ENCODE data around the gene RHBDD2.

The RHBDD2 gene

DNA sequence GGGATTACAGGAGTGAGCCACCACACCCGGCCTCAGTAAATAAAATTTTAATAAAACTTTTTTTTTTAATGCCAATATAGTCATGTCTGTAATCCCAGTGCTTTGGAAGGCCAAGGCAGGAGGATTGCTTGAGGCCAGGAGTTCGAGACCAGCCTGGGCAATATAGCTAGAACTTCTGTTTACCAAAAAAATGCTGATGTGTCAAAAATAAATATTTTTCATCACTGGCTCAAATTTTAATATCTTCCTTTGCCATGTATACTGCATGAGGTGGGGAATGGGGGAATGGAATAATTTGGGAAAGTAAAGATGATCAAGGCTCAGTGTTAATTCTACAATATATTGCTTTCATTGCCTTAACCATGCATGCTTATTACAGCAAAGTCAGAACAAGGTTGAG is 10.7 kb upstream of the RHBDD2 start:
- H3K27ac ChIP-seq (ENCODE audit: low read depth, low read length, poor library complexity, severe bottlenecking), result no peak overlapping the region
- no peaks in the 10 kb centered on the region for H3K79me2 ChIP-seq (ENCODE audit: insufficient read depth, low read length)
- no peaks in the 10 kb centered on the region for H3K4me1 ChIP-seq (ENCODE audit: insufficient read depth, low read length, severe bottlenecking)
- H3K4me2 ChIP-seq (ENCODE audit: low read length), result no peak overlapping the region
- H3K36me3 ChIP-seq (ENCODE audit: insufficient read depth, low read length), result no peaks in the 10 kb centered on the region
- no peaks in the 10 kb centered on the region for H3K9me3 ChIP-seq (ENCODE audit: low read length)
- H2AFZ ChIP-seq (ENCODE audit: low read length), result no peak overlapping the region
- H3F3A ChIP-seq (ENCODE audit: insufficient read depth, low read length), result no peaks in the 10 kb centered on the region
- H3K4me3 ChIP-seq (ENCODE audit: low read depth, low read length, poor library complexity, severe bottlenecking), result no peak overlapping the region
- H4K20me1 ChIP-seq (ENCODE audit: insufficient read depth, low read length), result no peaks in the 10 kb centered on the region
- no peaks in the 10 kb centered on the region for H3K27me3 ChIP-seq (ENCODE audit: insufficient read depth, low read length)
- H3K9me2 ChIP-seq (ENCODE audit: low read depth, low read length), result no peaks in the 10 kb centered on the region
- H3K9ac ChIP-seq (ENCODE audit: low read length), result no peak overlapping the region
- TF ChIP-seq, protein P1, sequence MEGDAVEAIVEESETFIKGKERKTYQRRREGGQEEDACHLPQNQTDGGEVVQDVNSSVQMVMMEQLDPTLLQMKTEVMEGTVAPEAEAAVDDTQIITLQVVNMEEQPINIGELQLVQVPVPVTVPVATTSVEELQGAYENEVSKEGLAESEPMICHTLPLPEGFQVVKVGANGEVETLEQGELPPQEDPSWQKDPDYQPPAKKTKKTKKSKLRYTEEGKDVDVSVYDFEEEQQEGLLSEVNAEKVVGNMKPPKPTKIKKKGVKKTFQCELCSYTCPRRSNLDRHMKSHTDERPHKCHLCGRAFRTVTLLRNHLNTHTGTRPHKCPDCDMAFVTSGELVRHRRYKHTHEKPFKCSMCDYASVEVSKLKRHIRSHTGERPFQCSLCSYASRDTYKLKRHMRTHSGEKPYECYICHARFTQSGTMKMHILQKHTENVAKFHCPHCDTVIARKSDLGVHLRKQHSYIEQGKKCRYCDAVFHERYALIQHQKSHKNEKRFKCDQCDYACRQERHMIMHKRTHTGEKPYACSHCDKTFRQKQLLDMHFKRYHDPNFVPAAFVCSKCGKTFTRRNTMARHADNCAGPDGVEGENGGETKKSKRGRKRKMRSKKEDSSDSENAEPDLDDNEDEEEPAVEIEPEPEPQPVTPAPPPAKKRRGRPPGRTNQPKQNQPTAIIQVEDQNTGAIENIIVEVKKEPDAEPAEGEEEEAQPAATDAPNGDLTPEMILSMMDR (IDR thresholded peaks at IDR 0.05; ENCODE audit: low read length), result no peak
- TF ChIP-seq EZH2 (IDR thresholded peaks at IDR 0.05; ENCODE audit: borderline replicate concordance, low read length), result no peak

- Histone ChIP-seq H3K4me1 (ENCODE audit: insufficient read depth, low read length, severe bottlenecking) (no peaks in the 10 kb centered on the region), H3K4me3 (ENCODE audit: low read depth, low read length, poor library complexity, severe bottlenecking) (no peak overlapping the region), H3K9ac (ENCODE audit: low read length) (no peak overlapping the region), H2AFZ (ENCODE audit: low read length) (no peak overlapping the region), H3K79me2 (ENCODE audit: insufficient read depth, low read length) (no peaks in the 10 kb centered on the region), H3F3A (ENCODE audit: insufficient read depth, low read length) (no peaks in the 10 kb centered on the region), H3K9me3 (ENCODE audit: low read length) (no peaks in the 10 kb centered on the region), H4K20me1 (ENCODE audit: insufficient read depth, low read length) (no peaks in the 10 kb centered on the region), H3K9me2 (ENCODE audit: low read depth, low read length) (no peaks in the 10 kb centered on the region), H3K36me3 (ENCODE audit: insufficient read depth, low read length) (no peaks in the 10 kb centered on the region), H3K27ac (ENCODE audit: low read depth, low read length, poor library complexity, severe bottlenecking) (no peak overlapping the region), H3K4me2 (ENCODE audit: low read length) (no peak overlapping the region), H3K27me3 (ENCODE audit: insufficient read depth, low read length) (no peaks in the 10 kb centered on the region)
- no peak for TF ChIP-seq EZH2 (IDR thresholded peaks at IDR 0.05; ENCODE audit: borderline replicate concordance, low read length)
- TF ChIP-seq, protein P1 (IDR thresholded peaks at IDR 0.05; ENCODE audit: low read length), result no peak
Observed at GRCh38 chr7:75869776-75870379, 9.0 kb upstream of the RHBDD2 start.

- no peak overlapping the region for H3K4me2 ChIP-seq (ENCODE audit: low read length)
- no peak overlapping the region for H3K9ac ChIP-seq (ENCODE audit: low read length)
- no peaks in the 10 kb centered on the region for H3K9me2 ChIP-seq (ENCODE audit: low read depth, low read length)
- no peaks in the 10 kb centered on the region for H3K9me3 ChIP-seq (ENCODE audit: low read length)
- no peaks in the 10 kb centered on the region for H3F3A ChIP-seq (ENCODE audit: insufficient read depth, low read length)
- H3K27me3 ChIP-seq (ENCODE audit: insufficient read depth, low read length), result no peaks in the 10 kb centered on the region
- H3K27ac ChIP-seq (ENCODE audit: low read depth, low read length, poor library complexity, severe bottlenecking), result no peak overlapping the region
- no peak overlapping the region for H2AFZ ChIP-seq (ENCODE audit: low read length)
- H3K4me1 ChIP-seq (ENCODE audit: insufficient read depth, low read length, severe bottlenecking), result no peaks in the 10 kb centered on the region
- no peaks in the 10 kb centered on the region for H3K79me2 ChIP-seq (ENCODE audit: insufficient read depth, low read length)
- TF ChIP-seq, protein P1 (IDR thresholded peaks at IDR 0.05; ENCODE audit: low read length), result no peak
- no peak for TF ChIP-seq EZH2 (IDR thresholded peaks at IDR 0.05; ENCODE audit: borderline replicate concordance, low read length)
- no peak overlapping the region for H3K4me3 ChIP-seq (ENCODE audit: low read depth, low read length, poor library complexity, severe bottlenecking)
- H4K20me1 ChIP-seq (ENCODE audit: insufficient read depth, low read length), result no peaks in the 10 kb centered on the region
- H3K36me3 ChIP-seq (ENCODE audit: insufficient read depth, low read length), result no peaks in the 10 kb centered on the region
Observed at GRCh38 chr7:75870557-75871161, 8.2 kb upstream of the RHBDD2 start.

All from OCI-LY1 (cell line).